ENCODE data around the gene TMEM39B.
"Not testable (repeated sequence)": the region's sequence is repeated elsewhere in the genome, so short reads cannot be mapped to it uniquely, and the experiment has no call there.

Gene TMEM39B

DNA sequence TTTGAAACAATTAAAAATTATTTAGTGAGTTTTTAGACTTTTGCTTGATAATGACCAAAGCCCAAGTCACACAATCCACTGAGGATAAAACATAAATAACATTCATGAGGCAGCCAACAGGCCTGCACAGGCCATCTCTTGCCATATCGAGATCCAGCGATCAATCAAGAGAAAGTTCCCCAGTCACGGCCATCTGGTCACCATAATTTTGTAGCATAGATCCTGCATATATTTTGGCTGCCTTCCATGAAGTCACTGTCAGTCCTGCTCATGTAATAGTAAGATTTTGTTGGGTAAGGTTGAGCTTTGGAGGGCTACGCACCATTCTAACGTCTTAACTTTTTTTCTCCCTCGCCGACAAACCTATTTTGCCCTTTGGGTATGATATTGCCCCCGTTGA, 52.6 kb downstream of the TMEM39B start:
- Histone ChIP-seq H3K4me1 (ENCODE audit: control insufficient read depth, insufficient read depth, low read length) (peaks cover 8% of the 10 kb centered on the region), H3K4me3 (ENCODE audit: insufficient read depth, low read depth, low read length) (no peak overlapping the region), H3K27me3 (ENCODE audit: control insufficient read depth, insufficient read depth, low read length, poor library complexity, severe bottlenecking) (no peaks in the 10 kb centered on the region), H3K36me3 (ENCODE audit: control insufficient read depth, insufficient read depth, low read length) (no peaks in the 10 kb centered on the region), H3K9me3 (ENCODE audit: control insufficient read depth, low read length) (no peaks in the 10 kb centered on the region), H3K27ac (ENCODE audit: insufficient read depth, low read depth, low read length, poor library complexity, severe bottlenecking) (no peak overlapping the region)
- 95 to 96% methylated on average over 8 of the region's 8 CpGs for WGBS, 2 experiments

DNA sequence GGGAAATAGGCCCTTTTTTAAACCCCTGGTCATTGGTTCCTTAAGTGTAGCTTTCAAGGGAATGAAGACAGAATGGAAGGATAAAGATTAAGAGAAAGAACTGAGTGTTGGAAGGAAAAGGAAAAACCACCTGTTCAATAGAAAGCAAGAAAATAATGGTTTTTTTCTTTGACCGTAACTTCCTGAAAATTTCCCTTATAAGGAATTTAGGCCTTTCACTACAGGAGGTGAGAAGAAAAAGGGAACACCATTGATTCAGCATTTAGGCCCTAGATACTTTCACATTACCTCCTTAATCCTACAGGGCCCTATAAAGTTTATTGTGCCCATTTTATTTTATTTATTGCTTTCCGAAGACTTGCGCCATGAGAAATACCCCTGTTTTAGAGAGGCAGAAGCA, 54.0 kb downstream of the TMEM39B start:
- H3K36me3 ChIP-seq (ENCODE audit: control insufficient read depth, insufficient read depth, low read length), result no peaks in the 10 kb centered on the region
- no peak overlapping the region for H3K27ac ChIP-seq (ENCODE audit: insufficient read depth, low read depth, low read length, poor library complexity, severe bottlenecking)
- H3K9me3 ChIP-seq (ENCODE audit: control insufficient read depth, low read length), result no peaks in the 10 kb centered on the region
- 91 to 96% methylated on average over 3 of the region's 3 CpGs for WGBS, 2 experiments
- H3K4me1 ChIP-seq (ENCODE audit: control insufficient read depth, insufficient read depth, low read length), result peaks cover 8% of the 10 kb centered on the region
- no peaks in the 10 kb centered on the region for H3K27me3 ChIP-seq (ENCODE audit: control insufficient read depth, insufficient read depth, low read length, poor library complexity, severe bottlenecking)
- H3K4me3 ChIP-seq (ENCODE audit: insufficient read depth, low read depth, low read length), result no peak overlapping the region

- H3K27me3 ChIP-seq (ENCODE audit: control insufficient read depth, insufficient read depth, low read length, poor library complexity, severe bottlenecking), result no peaks in the 10 kb centered on the region
- H3K4me3 ChIP-seq (ENCODE audit: insufficient read depth, low read depth, low read length), result no peak overlapping the region
- peaks cover 8% of the 10 kb centered on the region for H3K4me1 ChIP-seq (ENCODE audit: control insufficient read depth, insufficient read depth, low read length)
- no peaks in the 10 kb centered on the region for H3K36me3 ChIP-seq (ENCODE audit: control insufficient read depth, insufficient read depth, low read length)
- no peaks in the 10 kb centered on the region for H3K9me3 ChIP-seq (ENCODE audit: control insufficient read depth, low read length)
- 74 to 75% methylated on average over 4 of the region's 4 CpGs for WGBS, 2 experiments
- peak overlapping the region; percentile 26 for H3K27ac ChIP-seq (ENCODE audit: insufficient read depth, low read depth, low read length, poor library complexity, severe bottlenecking)
These were observed 54.9 kb downstream of the TMEM39B start for GRCh38 chr1:32127409-32128198.

DNA sequence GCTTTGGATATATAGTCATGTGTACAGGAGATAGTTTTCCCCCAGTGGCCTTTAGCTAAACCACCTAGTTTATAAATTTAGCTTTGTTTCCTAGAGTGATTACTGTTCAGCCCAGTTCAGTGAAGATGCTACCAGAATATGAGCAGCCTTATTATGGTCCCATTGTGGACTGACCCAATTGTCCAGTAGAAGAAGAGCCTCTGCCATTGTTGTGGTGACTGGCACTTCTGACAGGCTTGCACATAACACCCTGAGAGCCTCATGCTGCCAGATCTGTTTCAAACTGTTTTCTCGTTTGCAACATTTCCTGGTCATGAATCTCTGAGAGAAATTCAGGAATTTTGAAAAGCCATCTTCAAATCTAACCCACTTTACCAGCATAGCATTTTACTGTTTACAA, 55.7 kb downstream of the TMEM39B start:
- Histone ChIP-seq H3K9me3 (ENCODE audit: control insufficient read depth, low read length) (no peaks in the 10 kb centered on the region), H3K27me3 (ENCODE audit: control insufficient read depth, insufficient read depth, low read length, poor library complexity, severe bottlenecking) (no peaks in the 10 kb centered on the region), H3K4me3 (ENCODE audit: insufficient read depth, low read depth, low read length) (no peak overlapping the region), H3K4me1 (ENCODE audit: control insufficient read depth, insufficient read depth, low read length) (peaks cover 8% of the 10 kb centered on the region), H3K27ac (ENCODE audit: insufficient read depth, low read depth, low read length, poor library complexity, severe bottlenecking) (no peak overlapping the region), H3K36me3 (ENCODE audit: control insufficient read depth, insufficient read depth, low read length) (no peaks in the 10 kb centered on the region)
- WGBS, 2 experiments, result 91 to 93% methylated on average over 1 of the region's 1 CpG

DNA sequence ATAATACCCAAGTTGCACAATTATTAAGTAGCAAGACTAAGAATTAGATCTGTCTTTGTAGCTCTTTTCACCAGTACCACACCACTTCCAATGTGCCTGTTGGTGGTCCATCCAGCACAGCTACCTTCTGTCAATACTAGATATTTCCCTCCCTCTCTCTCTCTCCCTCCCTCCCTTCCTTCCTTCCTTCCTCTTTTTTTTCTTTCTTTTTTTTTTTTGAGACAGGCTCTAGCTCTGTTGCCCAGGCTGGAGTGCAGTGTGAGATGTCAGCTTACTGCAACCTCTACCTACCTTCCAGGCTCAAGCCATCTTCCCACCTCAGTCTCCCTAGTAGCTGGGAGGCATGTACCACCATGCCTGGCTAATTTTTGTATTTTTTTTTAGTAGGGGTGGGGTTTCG, 56.2 kb downstream of the TMEM39B start:
- Histone ChIP-seq H3K4me3 (ENCODE audit: insufficient read depth, low read depth, low read length) (no peak overlapping the region), H3K27ac (ENCODE audit: insufficient read depth, low read depth, low read length, poor library complexity, severe bottlenecking) (no peak overlapping the region), H3K4me1 (ENCODE audit: control insufficient read depth, insufficient read depth, low read length) (peaks cover 8% of the 10 kb centered on the region), H3K36me3 (ENCODE audit: control insufficient read depth, insufficient read depth, low read length) (no peaks in the 10 kb centered on the region), H3K27me3 (ENCODE audit: control insufficient read depth, insufficient read depth, low read length, poor library complexity, severe bottlenecking) (no peaks in the 10 kb centered on the region), H3K9me3 (ENCODE audit: control insufficient read depth, low read length) (no peaks in the 10 kb centered on the region)
- 73 to 100% methylated on average over 1 of the region's 1 CpG for WGBS, 2 experiments

DNA sequence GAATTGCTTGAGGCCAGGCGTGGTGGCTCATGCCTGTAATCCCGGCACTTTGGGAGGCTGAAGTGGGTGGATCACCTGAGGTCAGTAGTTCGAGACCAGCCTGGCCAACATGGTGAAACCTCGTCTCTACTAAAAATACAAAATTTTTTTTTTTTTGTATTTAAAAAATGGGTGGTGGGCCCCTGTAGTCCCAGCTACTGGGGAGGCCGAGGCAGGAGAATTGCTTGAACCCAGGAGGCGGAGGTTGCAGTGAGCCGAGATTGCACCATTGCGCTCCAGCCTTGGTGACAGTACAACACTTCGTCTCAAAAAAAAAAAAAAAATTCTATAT, 61.2 kb downstream of the TMEM39B start:
- not testable (repeated sequence) for H3K27me3 ChIP-seq (ENCODE audit: control insufficient read depth, insufficient read depth, low read length, poor library complexity, severe bottlenecking); H3K4me1 ChIP-seq (ENCODE audit: control insufficient read depth, insufficient read depth, low read length); H3K9me3 ChIP-seq (ENCODE audit: control insufficient read depth, low read length); H3K27ac ChIP-seq (ENCODE audit: insufficient read depth, low read depth, low read length, poor library complexity, severe bottlenecking); H3K4me3 ChIP-seq (ENCODE audit: insufficient read depth, low read depth, low read length); H3K36me3 ChIP-seq (ENCODE audit: control insufficient read depth, insufficient read depth, low read length)
- WGBS, 2 experiments, result 96 to 98% methylated on average over 8 to 9 of the region's 9 CpGs

DNA sequence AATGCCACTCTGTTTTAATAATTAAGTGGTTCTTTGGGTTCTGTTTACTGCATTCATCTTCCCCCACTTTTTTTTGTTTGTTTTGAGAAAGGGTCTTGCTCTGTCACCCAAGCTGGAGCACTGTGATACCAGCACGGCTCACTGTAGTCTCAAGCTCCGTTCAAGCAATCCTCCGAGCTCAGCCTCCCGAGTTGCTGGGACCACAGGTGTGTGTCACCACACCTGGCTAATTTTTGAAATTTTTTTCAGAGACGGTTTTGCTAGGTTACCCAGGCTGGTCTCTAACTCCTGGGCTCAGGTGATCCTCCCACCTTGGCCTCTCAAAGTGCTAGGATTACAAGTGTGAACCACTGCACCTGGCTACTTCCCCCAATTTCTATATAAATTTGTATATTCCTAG, 64.4 kb downstream of the TMEM39B start:
- WGBS, 2 experiments, result 92 to 95% methylated on average over 5 of the region's 5 CpGs
- H3K9me3 ChIP-seq (ENCODE audit: control insufficient read depth, low read length), result no peaks in the 10 kb centered on the region
- H3K4me3 ChIP-seq (ENCODE audit: insufficient read depth, low read depth, low read length), result no peak overlapping the region
- peaks cover under 1% of the 10 kb centered on the region for H3K4me1 ChIP-seq (ENCODE audit: control insufficient read depth, insufficient read depth, low read length)
- no peaks in the 10 kb centered on the region for H3K36me3 ChIP-seq (ENCODE audit: control insufficient read depth, insufficient read depth, low read length)
- H3K27me3 ChIP-seq (ENCODE audit: control insufficient read depth, insufficient read depth, low read length, poor library complexity, severe bottlenecking), result no peaks in the 10 kb centered on the region
- H3K27ac ChIP-seq (ENCODE audit: insufficient read depth, low read depth, low read length, poor library complexity, severe bottlenecking), result no peak overlapping the region

DNA sequence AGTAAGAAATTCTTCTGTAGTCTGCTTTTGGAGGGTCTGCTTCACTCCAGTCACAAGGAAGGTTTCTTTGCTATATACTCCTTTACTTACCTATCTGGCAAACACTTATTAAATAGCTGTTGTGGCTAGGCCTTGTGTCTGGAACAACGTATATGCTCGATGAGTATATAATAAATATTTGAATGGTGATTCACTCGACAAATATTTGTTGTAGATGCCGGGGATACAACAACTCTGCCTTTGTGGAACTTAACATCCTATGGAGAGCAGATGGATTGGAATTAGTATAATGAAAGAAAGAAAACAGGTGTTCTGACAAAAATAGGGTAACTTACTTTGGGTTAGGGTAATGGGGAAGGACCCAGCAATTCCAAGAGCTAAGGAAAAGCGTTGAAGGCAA, 66.2 kb downstream of the TMEM39B start:
- no peaks in the 10 kb centered on the region for H3K27me3 ChIP-seq (ENCODE audit: control insufficient read depth, insufficient read depth, low read length, poor library complexity, severe bottlenecking)
- H3K9me3 ChIP-seq (ENCODE audit: control insufficient read depth, low read length), result no peaks in the 10 kb centered on the region
- 93 to 97% methylated on average over 4 to 5 of the region's 5 CpGs for WGBS, 2 experiments
- peaks cover 4% of the 10 kb centered on the region for H3K4me1 ChIP-seq (ENCODE audit: control insufficient read depth, insufficient read depth, low read length)
- H3K4me3 ChIP-seq (ENCODE audit: insufficient read depth, low read depth, low read length), result no peak overlapping the region
- no peak overlapping the region for H3K27ac ChIP-seq (ENCODE audit: insufficient read depth, low read depth, low read length, poor library complexity, severe bottlenecking)
- H3K36me3 ChIP-seq (ENCODE audit: control insufficient read depth, insufficient read depth, low read length), result no peaks in the 10 kb centered on the region

DNA sequence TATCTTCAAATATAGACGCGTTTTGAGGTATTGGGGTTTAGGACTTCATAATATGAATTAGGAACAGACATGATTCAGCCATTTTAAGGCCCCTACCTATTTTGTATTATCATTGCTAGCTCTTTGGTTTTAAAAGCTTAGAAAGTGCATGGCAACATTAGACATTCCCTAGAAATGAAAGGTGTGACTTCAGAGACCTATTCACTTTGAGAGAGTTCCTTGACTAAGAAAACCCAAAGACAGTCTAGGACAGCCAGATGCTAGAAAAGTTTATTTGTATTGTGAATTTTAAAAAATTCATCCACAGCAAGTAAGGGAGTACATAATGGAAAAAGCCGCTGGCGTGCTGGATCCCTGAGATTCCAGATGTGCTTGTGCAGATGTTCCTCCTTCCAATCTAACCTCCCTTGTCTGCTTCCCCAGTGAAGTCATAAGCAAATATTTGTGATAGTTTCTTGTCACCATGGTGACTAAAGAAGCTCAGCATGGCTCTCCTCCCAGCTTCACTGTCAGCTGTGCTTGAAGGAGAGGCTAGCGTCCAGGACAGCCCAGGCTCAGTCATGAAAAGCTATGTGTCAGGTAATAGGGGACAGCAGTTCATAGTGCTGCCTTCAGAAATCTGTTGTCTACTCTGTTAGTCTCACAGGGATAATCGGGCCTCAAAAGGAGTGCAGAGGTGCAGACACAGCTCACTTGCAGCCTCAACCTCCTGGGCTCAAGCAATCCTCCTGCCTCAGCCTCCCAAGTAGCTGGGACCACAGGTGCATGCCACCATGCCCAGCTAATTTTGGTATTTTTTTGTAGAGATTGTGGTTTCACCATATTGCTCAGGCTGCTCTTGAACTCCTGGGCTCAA, 69.9 kb downstream of the TMEM39B start:
- Histone ChIP-seq H3K9me3 (ENCODE audit: control insufficient read depth, low read length) (no peaks in the 10 kb centered on the region), H3K4me1 (ENCODE audit: control insufficient read depth, insufficient read depth, low read length) (peaks cover 4% of the 10 kb centered on the region), H3K27ac (ENCODE audit: insufficient read depth, low read depth, low read length, poor library complexity, severe bottlenecking) (peak overlapping the region; percentile 71), H3K27me3 (ENCODE audit: control insufficient read depth, insufficient read depth, low read length, poor library complexity, severe bottlenecking) (no peaks in the 10 kb centered on the region), H3K4me3 (ENCODE audit: insufficient read depth, low read depth, low read length) (no peak overlapping the region), H3K36me3 (ENCODE audit: control insufficient read depth, insufficient read depth, low read length) (no peaks in the 10 kb centered on the region)
- WGBS, 2 experiments, result 83 to 90% methylated on average over 6 of the region's 6 CpGs

- not testable (repeated sequence) for H3K4me3 ChIP-seq (ENCODE audit: insufficient read depth, low read depth, low read length); H3K27me3 ChIP-seq (ENCODE audit: control insufficient read depth, insufficient read depth, low read length, poor library complexity, severe bottlenecking); H3K36me3 ChIP-seq (ENCODE audit: control insufficient read depth, insufficient read depth, low read length); H3K9me3 ChIP-seq (ENCODE audit: control insufficient read depth, low read length); H3K4me1 ChIP-seq (ENCODE audit: control insufficient read depth, insufficient read depth, low read length)
- H3K27ac ChIP-seq (ENCODE audit: insufficient read depth, low read depth, low read length, poor library complexity, severe bottlenecking), result peak overlapping the region; percentile 36
- 85 to 94% methylated on average over 2 to 4 of the region's 4 CpGs for WGBS, 2 experiments
These were observed 70.6 kb downstream of the TMEM39B start for GRCh38 chr1:32143302-32143695.
